HG02943 (cell line): ENCODE data around the gene TSPAN17.

Experiments used
- ATAC-seq: cut with Tn5 transposase; IDR thresholded peaks from one replicate; pipeline ENCODE4 v1.9.1; 2021; ENCODE audit warnings: mild to moderate bottlenecking, low read depth, moderate library complexity; ENCODE audit not compliant: unreplicated experiment

Gene TSPAN17

DNA sequence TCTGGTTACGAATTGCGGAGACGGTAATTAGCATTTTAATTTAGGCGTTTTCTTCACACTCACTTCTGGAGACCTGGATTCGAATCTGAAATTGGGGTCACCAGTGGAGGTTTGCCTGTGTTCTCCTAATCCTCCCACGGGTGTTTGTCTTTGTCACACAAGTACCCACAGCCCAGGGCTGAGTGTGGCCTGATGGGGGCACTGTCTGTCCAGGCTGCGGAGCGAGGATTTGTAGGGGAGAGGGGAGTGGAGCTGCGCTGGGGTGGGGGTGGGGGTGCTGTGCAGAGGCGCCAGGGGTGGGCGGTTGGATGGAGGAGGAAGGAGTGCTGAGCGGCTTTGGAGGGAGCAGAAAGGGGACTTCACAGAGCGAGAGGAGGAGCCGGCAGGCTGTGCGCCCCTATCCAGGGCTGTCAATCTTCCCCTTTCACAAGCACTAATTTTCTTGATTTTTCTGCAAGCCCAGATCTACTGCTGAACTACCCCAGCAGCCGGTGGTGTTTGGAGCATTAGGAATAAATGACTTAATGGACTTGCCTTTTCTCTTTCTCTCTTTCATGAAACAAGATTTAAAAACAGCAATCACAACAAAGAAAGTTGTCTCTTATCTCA lies 53.1 kb downstream of the TSPAN17 start:
- no peak for ATAC-seq

GRCh38 chr5:176702671-176703641 lies 55.7 kb downstream of the TSPAN17 start:
- no peak for ATAC-seq

DNA sequence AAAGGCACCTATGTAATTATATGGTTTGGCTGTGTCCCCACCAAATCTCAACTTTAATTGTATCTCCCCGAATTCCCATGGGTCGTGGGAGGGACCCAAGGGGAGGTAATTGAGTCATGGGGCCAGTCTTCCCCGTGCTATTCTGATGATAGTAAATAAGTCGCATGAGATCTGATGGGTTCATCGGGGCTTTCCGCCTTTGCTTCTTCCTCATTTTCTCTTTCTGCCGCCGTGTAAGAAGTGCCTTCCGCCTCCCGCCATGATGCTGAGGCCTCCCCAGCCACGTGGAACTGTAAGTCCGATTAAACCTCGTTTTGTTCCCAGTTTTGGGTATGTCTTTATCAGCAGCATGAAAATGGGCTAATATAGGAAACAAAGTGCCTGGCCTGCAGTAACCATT lies 56.6 kb downstream of the TSPAN17 start:
- ATAC-seq: no peak

DNA sequence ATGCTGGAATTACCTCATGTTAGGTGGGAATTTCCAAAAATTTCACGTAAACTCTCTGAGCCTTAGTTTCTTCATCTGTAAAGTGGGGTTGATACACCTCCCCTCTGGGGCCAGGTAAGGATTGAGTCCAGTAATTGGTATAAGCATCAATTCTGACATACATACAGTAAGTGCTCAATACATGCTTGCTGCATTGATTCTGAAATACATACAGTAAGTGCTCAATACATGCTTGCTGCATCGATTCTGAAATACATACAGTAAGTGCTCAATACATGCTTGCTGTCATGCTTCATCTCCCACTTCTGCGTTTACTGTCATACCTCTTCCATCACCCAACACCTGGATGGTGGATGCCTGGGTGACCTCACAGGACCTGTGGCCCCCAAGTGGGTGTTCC lies 57.1 kb downstream of the TSPAN17 start:
- ATAC-seq: no peak

- ATAC-seq: no peak
Measured at GRCh38 chr5:176704817-176705216, 57.5 kb downstream of the TSPAN17 start.
